Measurements from ENCODE around the gene NETO2. TPM values are rescaled to one million over a fixed set of nuclear protein-coding genes. Genes with fewer than 3 reads are reported as not detected.

NETO2 gene
- total and polyA plus RNA-seq, 10 of the 15 experiments (the other 5 are each of a cell fraction or from before 2014, with no cell fraction given) = 8.5 to 53.1 (median 27.0) TPM

- TF ChIP-seq, protein P1, sequence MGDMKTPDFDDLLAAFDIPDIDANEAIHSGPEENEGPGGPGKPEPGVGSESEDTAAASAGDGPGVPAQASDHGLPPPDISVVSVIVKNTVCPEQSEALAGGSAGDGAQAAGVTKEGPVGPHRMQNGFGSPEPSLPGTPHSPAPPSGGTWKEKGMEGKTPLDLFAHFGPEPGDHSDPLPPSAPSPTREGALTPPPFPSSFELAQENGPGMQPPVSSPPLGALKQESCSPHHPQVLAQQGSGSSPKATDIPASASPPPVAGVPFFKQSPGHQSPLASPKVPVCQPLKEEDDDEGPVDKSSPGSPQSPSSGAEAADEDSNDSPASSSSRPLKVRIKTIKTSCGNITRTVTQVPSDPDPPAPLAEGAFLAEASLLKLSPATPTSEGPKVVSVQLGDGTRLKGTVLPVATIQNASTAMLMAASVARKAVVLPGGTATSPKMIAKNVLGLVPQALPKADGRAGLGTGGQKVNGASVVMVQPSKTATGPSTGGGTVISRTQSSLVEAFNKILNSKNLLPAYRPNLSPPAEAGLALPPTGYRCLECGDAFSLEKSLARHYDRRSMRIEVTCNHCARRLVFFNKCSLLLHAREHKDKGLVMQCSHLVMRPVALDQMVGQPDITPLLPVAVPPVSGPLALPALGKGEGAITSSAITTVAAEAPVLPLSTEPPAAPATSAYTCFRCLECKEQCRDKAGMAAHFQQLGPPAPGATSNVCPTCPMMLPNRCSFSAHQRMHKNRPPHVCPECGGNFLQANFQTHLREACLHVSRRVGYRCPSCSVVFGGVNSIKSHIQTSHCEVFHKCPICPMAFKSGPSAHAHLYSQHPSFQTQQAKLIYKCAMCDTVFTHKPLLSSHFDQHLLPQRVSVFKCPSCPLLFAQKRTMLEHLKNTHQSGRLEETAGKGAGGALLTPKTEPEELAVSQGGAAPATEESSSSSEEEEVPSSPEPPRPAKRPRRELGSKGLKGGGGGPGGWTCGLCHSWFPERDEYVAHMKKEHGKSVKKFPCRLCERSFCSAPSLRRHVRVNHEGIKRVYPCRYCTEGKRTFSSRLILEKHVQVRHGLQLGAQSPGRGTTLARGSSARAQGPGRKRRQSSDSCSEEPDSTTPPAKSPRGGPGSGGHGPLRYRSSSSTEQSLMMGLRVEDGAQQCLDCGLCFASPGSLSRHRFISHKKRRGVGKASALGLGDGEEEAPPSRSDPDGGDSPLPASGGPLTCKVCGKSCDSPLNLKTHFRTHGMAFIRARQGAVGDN (IDR thresholded peaks at IDR 0.05) = no peak
- TF ChIP-seq NBN (IDR thresholded peaks at IDR 0.05) (peak; percentile 58; the same call in 1 of the 2 replicates), CBX5 (IDR thresholded peaks at IDR 0.05; ENCODE audit: low read depth) (no peak), ESRRA (IDR thresholded peaks at IDR 0.05; ENCODE audit: low read length) (0 out of 2 replicates have a peak, but pooled peaks have one; percentile 72), CHD1 (IDR thresholded peaks at IDR 0.05; ENCODE audit: low read depth, low read length) (peak; percentile 81; the same call in 1 of the 2 replicates), YBX1 (IDR thresholded peaks at IDR 0.05) (no peak), MTA2 (IDR thresholded peaks at IDR 0.05; ENCODE audit: low read depth) (no peak; the same call in 1 of the 2 replicates), SIX5 (IDR thresholded peaks at IDR 0.05; ENCODE audit: low read depth, low read length, severe bottlenecking) (no peak), HCFC1 (IDR thresholded peaks at IDR 0.05; ENCODE audit: low read length) (peak; percentile 32; the same call in 1 of the 2 replicates), CHD2 (IDR thresholded peaks at IDR 0.05; ENCODE audit: borderline replicate concordance, low read depth, low read length) (0 out of 2 replicates have a peak, but pooled peaks have one; percentile 48), RB1 (IDR thresholded peaks at IDR 0.05; ENCODE audit: borderline replicate concordance) (0 out of 2 replicates have a peak, but pooled peaks have one; percentile 62), DPF2 (IDR thresholded peaks at IDR 0.05) (no peak), IKZF2 (IDR thresholded peaks at IDR 0.05) (peak; percentile 64 to 70; a peak in 3 of 4 replicates), IKZF1 (conservative IDR thresholded peaks at IDR 0.05) (peak; percentile 65), RAD51 (IDR thresholded peaks at IDR 0.05) (0 out of 2 replicates have a peak, but pooled peaks have one; percentile 7)
- TF ChIP-seq, protein P2, sequence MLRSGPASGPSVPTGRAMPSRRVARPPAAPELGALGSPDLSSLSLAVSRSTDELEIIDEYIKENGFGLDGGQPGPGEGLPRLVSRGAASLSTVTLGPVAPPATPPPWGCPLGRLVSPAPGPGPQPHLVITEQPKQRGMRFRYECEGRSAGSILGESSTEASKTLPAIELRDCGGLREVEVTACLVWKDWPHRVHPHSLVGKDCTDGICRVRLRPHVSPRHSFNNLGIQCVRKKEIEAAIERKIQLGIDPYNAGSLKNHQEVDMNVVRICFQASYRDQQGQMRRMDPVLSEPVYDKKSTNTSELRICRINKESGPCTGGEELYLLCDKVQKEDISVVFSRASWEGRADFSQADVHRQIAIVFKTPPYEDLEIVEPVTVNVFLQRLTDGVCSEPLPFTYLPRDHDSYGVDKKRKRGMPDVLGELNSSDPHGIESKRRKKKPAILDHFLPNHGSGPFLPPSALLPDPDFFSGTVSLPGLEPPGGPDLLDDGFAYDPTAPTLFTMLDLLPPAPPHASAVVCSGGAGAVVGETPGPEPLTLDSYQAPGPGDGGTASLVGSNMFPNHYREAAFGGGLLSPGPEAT (IDR thresholded peaks at IDR 0.05; ENCODE audit: low read depth) = no peak; the same call in 1 of the 2 replicates
- TF ChIP-seq, protein P3, sequence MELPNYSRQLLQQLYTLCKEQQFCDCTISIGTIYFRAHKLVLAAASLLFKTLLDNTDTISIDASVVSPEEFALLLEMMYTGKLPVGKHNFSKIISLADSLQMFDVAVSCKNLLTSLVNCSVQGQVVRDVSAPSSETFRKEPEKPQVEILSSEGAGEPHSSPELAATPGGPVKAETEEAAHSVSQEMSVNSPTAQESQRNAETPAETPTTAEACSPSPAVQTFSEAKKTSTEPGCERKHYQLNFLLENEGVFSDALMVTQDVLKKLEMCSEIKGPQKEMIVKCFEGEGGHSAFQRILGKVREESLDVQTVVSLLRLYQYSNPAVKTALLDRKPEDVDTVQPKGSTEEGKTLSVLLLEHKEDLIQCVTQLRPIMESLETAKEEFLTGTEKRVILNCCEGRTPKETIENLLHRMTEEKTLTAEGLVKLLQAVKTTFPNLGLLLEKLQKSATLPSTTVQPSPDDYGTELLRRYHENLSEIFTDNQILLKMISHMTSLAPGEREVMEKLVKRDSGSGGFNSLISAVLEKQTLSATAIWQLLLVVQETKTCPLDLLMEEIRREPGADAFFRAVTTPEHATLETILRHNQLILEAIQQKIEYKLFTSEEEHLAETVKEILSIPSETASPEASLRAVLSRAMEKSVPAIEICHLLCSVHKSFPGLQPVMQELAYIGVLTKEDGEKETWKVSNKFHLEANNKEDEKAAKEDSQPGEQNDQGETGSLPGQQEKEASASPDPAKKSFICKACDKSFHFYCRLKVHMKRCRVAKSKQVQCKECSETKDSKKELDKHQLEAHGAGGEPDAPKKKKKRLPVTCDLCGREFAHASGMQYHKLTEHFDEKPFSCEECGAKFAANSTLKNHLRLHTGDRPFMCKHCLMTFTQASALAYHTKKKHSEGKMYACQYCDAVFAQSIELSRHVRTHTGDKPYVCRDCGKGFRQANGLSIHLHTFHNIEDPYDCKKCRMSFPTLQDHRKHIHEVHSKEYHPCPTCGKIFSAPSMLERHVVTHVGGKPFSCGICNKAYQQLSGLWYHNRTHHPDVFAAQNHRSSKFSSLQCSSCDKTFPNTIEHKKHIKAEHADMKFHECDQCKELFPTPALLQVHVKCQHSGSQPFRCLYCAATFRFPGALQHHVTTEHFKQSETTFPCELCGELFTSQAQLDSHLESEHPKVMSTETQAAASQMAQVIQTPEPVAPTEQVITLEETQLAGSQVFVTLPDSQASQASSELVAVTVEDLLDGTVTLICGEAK (IDR thresholded peaks at IDR 0.05; ENCODE audit: borderline replicate concordance) = no peak
- TF ChIP-seq, protein P4, sequence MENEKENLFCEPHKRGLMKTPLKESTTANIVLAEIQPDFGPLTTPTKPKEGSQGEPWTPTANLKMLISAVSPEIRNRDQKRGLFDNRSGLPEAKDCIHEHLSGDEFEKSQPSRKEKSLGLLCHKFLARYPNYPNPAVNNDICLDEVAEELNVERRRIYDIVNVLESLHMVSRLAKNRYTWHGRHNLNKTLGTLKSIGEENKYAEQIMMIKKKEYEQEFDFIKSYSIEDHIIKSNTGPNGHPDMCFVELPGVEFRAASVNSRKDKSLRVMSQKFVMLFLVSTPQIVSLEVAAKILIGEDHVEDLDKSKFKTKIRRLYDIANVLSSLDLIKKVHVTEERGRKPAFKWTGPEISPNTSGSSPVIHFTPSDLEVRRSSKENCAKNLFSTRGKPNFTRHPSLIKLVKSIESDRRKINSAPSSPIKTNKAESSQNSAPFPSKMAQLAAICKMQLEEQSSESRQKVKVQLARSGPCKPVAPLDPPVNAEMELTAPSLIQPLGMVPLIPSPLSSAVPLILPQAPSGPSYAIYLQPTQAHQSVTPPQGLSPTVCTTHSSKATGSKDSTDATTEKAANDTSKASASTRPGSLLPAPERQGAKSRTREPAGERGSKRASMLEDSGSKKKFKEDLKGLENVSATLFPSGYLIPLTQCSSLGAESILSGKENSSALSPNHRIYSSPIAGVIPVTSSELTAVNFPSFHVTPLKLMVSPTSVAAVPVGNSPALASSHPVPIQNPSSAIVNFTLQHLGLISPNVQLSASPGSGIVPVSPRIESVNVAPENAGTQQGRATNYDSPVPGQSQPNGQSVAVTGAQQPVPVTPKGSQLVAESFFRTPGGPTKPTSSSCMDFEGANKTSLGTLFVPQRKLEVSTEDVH (IDR thresholded peaks at IDR 0.05; ENCODE audit: low read depth, partially characterized antibody) = no peak
These were observed 1.8 kb downstream of the NETO2 start (continued) for GRCh38 chr16:47141773-47142485.

Measured in GM12878 (cell line).